Measurements from ENCODE around the gene RENBP.

The RENBP gene

DNA sequence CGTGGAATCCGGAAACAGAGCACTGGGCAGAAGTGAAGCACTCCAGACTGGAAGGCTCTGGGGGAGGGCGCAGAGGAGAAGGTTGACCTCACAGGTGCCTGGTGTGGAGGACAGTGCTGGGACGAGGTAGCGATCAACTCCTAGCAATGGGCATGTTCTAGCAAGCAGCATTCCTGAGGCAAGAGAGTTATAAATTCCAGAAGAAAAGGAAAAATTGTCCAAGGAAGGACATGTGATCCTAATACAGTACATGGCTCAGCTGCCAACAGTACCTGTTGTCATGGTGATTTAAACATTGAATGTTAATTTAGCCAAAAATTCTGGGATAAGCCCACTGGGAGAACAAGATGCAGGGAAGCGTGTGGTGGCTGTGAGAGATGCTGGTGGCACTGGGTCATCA, 26.6 kb downstream of the RENBP start:
- no peak for DNase-seq (ENCODE audit: low spot score)

DNA sequence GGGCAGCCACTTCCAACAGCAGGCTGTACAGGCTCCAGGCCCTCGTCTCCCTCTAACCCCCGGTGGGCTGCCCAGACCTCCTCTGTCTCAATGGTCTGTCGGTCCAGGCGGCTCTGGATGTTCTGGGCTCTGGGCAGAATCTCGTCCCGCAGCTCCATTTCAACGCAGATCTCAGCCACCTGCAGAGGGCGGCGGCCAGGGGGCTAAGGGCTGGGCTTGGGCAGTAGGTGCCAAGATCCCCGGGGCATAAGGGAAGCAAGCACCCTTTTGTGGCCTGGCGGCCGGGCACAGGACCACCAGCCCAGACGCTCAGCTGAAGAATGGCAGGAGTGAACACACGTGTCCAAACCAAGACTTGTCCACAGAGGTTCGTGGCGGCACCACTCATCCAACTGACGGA, 30.7 kb downstream of the RENBP start:
- DNase-seq (ENCODE audit: low spot score), result no peak

DNA sequence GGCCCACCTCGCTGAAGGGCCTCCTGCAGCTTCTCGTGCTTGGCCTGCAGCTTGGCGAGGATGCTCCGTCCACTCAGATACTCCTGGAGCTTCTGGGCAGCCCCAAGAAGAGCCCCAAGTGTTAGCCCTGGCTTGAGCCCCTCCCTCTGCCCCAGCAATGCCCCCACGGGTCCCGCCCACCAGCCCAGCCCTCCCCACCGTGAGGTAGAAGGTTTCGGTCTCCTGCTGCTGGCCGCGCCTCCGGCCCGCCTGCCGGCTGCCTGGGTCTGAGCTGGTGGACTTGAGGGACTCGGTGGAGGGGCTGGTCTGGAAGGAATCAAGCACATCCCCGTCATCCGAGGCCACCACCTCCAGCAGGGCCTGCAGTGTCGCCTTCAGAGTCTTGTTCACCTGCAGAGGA, 31.2 kb downstream of the RENBP start:
- DNase-seq (ENCODE audit: low spot score), result no peak

DNA sequence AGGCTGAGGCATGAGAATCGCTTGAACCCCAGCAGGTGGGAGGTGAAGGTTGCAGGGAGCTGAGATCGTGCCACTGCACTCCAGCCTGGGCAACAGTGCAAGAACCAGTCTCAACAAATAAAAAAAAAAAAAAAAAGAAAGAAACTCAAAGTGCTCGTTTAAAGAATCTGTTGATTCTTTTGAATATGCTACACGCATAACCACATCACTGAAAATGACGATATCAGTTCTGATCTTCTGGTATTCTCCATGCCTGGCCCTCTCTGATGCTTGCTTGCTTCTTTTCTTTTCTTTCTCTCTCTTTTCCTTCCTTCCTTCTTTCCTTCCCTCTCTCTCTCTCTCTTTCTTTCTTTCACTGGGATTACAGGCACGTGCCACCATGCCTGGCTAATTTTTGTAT, 32.6 kb downstream of the RENBP start:
- no peak for DNase-seq (ENCODE audit: low spot score)

DNA sequence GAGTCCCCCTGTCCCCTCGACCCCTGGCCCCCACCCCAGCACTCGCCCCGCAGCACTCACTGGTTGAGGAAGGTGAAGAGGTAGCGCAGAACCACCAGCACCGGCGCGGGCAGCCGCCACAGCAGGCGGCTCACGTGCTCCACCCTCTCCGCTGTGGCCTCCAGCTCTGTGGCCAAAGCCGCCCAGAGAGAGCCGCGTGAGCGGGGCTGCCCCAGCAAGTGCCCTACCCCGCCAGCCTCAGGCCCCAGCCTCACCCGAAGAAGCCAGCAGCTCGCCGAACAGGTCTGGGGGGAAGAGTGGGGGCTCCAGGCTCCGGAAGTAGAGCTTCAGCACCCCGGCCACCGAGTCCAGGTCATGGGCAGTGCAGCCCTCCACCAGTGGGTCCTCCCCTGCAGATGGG, 34.0 kb downstream of the RENBP start:
- DNase-seq (ENCODE audit: low spot score), result no peak

DNA sequence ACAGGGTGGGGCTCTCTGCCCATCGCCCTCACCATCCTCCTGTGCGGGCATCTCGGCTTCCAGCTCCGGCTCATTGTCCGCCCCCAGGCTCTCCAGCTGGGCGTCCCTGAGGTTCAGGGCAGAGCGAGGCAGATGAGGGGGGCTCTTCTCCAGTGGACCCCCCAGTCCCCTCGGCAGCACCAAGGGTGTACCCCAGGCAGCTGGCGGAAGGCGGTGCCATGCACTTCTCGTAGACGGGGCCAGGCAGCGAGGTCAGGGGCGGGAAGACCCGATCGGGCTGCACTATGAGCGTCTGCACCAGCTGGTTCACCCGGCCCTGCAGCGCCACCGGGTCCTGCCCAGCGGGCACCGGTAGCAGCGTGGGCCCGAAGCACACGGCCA, 34.5 kb downstream of the RENBP start:
- DNase-seq (ENCODE audit: low spot score), result no peak

DNA sequence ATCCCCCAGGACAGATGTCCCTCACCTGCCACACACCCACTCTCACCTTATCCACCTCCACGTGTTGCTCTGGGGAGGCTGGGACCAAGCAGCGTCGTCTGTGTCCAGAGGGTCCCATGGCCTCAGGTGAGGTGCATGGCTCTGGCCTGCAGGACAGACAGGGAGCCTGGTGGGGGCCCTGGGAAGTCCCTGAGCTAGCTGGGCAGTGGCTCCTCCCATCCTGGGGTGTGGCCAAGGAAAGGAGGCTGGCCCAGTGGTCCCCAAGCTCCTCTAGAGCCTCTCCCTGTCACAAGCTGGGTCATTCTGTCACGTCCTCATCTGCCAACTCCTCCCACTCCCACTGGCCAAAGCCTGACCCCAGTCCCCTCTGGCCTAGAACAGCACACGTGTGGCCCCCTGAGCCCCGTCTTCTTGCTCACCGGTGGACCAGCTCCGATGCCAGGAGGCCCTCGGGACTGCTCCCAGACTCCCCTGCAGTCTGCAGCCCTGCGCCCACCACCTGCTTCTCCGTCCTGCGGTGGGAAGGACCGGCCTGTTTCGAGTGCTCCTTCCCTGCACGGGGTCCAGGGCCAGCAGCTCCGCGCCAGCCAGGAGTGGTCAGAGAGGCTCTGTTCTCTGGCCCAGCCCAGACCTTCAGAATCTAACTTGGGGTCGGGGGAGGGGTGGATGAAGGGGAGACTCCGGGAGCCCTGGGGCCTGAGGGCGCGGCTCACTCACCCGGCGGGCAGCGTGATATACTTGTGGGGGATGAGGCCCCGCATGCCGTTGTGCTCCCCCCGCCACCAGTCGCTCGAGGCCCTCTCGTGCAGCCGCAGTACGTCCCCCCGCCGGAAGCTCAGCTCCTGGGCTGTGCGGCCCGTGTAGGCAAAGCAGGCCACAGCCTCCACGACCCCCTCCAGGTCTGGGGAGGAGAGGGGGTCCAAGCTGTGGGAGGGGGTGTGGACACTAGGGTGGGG, 35.1 kb downstream of the RENBP start:
- DNase-seq (ENCODE audit: low spot score), result no peak

DNA sequence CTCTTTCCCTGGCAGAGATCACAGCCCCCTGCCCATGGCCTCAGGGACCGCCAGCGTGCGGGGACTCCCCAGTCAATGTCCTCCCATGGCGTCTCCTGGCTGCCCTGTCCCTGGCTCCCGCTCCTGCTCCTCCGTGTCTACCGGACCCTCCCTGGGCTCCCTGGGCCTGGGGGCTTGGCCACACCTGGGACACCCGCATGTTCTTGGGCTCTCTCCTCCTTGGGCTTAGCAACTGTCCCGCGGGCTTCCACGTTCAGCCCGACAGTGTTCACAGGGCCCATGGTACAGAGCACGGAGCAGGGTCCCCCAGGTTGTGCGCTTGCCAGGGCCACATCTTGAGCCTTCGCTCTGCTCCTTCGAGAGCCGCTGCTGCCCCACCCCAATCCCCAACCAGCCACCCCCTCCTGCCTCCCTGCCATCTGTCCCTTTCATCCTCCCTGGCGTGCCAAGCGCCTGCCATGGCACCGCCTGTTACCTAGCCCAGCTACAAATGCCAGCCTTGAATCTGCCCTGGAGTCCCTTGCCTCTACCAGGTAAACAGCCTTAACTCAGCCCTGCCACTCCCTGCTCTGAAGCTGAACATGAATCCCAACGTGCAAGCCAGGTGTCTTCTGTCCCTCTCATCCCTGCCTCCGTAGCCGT, 36.1 kb downstream of the RENBP start:
- no peak for DNase-seq (ENCODE audit: low spot score)

DNA sequence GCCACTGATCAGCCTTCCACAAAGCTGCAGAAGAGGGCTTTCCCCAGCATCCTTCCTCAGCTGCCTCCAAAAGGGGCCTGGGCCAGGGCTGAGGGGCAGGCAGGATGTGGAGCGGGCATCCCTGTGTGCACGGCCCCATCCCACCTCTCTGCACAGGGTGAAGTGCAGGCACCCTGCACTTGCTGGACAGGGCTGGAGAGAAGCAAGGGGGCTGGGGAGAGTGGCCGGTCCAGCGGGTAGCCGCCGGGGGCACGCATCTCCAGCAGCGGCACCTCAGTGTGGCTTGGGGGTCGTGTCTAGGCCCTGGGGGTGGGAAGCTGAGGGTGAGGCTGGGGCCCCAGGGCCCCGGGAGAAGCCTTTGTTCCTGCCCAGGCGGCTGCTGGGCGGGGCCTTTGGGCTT, 37.0 kb downstream of the RENBP start:
- DNase-seq (ENCODE audit: low spot score), result no peak

DNA sequence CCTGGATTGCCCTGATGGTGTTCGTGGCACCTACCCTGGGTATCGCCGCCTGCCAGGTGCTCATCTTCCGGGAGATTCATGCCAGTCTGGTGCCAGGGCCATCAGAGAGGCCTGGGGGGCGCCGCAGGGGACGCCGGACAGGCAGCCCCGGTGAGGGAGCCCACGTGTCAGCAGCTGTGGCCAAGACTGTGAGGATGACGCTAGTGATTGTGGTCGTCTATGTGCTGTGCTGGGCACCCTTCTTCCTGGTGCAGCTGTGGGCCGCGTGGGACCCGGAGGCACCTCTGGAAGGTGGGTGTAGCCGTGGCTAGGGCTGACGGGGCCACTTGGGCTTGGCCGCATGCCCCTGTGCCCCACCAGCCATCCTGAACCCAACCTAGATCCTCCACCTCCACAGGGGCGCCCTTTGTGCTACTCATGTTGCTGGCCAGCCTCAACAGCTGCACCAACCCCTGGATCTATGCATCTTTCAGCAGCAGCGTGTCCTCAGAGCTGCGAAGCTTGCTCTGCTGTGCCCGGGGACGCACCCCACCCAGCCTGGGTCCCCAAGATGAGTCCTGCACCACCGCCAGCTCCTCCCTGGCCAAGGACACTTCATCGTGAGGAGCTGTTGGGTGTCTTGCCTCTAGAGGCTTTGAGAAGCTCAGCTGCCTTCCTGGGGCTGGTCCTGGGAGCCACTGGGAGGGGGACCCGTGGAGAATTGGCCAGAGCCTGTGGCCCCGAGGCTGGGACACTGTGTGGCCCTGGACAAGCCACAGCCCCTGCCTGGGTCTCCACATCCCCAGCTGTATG, 38.1 kb downstream of the RENBP start:
- DNase-seq (ENCODE audit: low spot score), result no peak

DNA sequence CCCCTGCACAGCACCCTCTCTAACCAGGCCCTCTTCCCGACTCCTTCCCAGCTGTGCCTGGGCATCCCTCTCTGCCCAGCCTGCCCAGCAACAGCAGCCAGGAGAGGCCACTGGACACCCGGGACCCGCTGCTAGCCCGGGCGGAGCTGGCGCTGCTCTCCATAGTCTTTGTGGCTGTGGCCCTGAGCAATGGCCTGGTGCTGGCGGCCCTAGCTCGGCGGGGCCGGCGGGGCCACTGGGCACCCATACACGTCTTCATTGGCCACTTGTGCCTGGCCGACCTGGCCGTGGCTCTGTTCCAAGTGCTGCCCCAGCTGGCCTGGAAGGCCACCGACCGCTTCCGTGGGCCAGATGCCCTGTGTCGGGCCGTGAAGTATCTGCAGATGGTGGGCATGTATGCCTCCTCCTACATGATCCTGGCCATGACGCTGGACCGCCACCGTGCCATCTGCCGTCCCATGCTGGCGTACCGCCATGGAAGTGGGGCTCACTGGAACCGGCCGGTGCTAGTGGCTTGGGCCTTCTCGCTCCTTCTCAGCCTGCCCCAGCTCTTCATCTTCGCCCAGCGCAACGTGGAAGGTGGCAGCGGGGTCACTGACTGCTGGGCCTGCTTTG, 38.9 kb downstream of the RENBP start:
- no peak for DNase-seq (ENCODE audit: low spot score)

DNA sequence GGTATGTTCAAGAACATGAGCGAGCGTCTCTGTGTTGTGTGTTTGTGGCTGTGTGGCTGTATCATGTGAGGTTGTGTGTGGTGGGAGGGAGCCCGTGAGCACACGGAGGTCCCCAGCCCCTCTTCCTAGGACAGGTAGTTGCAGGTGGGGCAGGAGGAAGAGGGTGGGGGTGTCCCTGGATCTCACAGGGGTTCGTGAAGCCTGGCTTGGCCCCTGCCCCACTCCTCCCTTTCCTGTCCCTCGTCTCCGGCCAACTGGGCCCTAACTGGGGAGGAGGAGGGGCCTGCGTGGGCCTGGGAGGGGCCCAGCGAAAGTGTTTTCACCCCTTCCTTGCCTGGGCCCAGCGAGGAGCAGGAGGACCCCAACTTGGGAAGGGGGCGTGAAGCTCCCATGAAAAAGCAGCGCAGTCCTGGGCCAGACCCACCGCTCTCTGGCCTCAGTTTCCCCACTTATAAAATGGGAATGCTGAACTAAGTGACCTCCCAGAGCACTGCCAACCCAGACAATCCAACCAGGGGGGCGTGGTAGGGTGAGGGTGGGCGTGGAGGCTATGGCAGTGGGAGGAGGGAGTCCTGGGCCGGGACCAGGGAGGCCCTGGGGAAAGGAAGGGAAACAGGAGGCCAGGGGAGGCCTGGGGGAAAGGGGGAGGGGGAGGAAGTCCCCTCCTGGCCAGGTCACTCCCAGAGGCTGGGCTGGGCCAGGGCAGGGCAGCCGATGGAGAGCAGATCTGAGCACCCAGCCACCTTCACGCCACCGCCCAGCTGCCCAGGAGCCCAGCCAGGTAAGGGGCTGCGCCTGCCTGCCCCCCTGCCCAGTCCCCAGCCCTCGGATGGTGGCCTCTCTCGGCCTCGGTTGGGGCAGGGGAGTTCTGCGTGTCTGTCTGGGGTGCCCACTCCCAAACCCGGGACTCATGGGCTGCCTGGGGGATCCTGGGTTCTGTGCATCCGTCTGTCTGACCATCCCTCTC, 40.2 kb downstream of the RENBP start, which contains the start of gene AVPR2:
Gene AVPR2, plus strand, starts transcription at position 683 of the 967 bp plus-strand sequence. CDS start 473 bp downstream, outside the sequence.
- no peak for DNase-seq (ENCODE audit: low spot score)

DNA sequence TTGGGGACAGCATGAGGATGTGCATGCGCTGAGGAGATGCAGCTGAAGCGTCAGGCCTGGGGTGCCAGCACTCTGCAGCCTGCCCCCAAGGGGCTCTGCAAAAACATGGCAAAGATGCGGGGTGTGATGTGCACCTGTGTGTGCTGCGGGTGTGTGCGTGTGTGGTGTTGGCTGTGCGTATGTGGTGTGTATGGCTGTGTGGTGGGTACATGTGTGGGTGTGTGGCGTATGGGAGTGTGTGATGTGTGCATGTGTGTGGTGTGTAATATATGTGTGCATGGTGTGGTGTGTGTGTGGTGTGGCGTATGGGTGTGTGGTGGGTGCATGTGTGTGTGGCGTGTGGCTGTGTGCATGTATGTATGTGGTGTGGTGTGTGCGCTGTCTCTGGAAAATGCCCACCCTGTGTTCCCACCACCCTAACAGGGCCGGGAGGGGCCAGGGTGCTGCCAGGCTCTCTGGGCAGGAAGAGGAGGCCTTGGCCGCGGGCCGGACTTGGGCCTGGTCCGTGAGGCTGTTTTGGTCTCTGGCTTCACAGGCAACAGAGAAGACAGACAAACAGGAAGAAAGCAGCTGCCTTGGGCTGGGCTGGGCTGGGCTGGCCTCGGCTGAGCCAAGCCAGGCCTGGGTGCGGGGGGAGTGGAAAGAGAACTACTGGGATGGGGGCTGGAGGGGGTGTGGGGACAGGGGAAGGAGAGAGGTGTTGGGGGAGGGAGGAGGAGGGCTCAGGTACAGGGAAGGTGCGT, 41.0 kb downstream of the RENBP start:
- no peak for DNase-seq (ENCODE audit: low spot score)

DNA sequence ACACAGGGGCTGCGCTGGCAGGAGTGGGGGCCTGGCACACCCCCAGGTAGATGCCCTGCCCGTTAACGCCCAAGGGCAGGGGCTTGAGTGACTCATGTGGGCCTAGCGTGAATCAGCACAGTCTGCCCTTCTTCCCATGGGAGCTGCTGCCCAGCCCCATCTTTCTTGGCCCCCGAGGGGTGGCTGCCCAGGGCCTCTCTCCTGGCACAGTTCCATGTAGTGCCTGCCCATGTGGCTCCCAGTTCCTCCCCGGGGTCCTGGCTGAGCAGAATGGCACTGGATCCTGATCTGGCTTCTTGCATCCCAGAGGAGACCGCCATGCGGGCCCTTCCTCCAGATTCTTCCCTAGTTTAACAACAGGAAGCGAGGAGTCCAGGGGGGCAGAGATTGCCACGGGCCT, 42.1 kb downstream of the RENBP start:
- no peak for DNase-seq (ENCODE audit: low spot score)

DNA sequence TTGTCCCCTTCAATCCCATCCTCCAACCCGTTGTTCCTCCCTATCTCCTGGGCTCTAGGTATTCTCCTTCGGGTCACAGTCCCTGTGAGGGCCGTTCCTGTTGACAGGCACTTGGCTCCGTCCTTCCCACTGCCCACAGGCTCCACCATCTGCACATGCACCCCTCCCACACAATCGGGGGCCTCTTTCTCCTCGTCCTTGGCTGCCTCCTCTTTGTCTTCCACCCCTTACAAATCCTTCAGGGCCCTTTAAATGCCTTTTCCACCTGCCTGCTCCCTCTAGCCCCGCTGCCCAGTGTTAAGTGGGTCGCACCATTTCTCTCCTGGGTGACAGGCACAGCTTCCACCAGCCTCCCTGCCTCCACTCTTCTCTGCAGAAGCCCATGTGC, 42.7 kb downstream of the RENBP start:
- DNase-seq (ENCODE audit: low spot score), result no peak

DNA sequence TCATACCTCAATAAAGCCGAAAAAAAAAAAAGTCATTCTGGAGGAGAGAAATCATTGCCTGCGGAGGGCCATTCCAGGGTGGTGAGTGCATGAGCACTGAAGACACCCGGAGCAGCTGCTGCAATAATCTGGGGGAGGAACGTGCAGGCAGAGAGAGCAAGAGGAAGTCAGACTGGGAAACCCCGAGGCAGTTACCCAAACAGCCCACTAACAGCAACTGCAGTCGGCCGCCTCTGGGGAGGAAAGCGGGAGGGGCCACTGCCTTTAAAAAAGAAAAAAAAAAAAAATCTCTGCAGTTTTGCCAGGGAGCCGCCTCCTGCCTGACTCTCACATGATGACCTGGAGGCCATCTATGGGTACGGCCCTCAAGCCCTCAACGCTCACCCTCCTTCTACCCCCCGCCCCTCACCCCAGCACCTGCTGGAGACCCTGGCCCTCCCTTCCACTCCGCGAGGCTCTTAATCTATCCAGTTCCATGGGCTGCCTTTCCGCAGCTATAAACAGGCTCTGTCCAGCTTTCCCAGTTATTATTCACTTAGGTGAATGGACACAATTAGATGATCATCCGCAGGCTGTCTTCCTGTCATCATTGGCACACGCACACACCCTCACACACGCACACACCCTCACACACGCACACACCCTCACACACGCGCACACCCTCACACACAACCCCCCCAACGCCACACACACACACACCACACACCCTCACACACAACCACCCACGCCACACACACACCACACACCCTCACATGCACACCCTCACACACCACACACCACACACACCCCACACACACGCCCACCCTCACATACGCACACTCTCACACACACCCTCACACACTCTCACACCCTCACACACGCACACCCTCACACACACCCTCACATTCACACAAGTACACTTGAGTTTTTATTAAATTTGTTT, 43.4 kb downstream of the RENBP start:
- peak; percentile 55 for DNase-seq (ENCODE audit: low spot score)

DNA sequence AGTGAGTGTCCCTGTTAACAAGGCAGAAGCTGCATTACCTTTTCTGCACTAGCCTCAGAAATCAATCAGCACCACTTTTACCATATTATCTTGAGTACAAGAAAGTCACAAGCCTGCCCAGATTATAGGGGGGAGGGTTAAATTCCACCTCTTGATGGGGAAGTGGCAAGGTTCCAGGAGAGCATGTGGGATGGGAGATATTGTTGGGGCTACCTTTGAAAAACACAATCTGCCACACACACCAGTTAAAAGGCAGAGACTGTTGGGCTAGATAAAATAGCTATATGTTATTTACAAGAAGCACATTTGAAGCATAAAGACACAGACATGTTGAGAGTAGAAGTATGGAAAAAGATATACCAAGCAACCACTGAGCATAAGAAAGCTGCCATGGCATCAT, 46.5 kb downstream of the RENBP start:
- no peak for DNase-seq (ENCODE audit: low spot score)

DNA sequence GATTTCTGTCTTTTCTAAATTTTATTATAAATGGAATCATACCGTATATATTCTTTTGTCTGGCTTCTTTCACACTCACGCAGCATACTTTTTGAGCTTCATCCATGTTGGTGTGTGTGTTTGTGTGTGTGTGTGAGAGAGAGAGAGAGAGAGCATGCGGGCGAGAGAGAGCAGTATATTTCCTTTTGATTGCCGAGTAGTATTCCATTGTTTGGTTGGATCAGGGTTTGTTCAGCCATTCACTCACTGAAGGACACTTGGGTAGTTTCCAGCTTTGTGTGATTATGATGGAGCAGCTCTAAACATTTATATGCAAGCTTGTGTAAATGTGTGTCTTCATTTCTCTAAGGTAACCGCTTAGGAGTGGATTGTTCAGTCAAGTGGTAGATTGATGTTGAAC, 55.3 kb downstream of the RENBP start:
- DNase-seq (ENCODE audit: low spot score), result no peak

DNA sequence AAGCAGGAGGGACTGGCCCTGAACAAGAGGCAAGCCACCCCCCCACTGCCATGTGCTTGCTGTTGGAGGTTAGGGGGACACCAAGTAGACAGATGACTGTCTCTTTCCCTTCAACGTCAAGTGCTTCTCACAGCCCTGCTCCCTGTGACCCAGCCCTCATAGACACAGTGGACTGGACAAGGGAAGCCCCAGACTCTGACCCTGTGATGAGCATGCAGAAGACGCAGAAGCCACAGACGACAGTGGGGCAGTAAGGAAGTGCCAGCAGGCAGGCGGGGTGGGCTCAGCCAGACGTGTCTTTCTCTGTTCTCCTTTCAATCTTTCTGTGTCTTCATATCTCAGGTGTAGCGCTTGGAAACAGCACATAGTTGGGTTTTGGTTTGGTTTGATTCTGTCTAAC, 56.1 kb downstream of the RENBP start:
- no peak for DNase-seq (ENCODE audit: low spot score)

All from CD4-positive, alpha-beta T cell treated with Interleukin-15 for 4 hours (primary cell).